GM21367 (cell line): ENCODE measurements around the gene TIPRL.

ENCODE experiments used
- ATAC-seq: cut with Tn5 transposase; IDR thresholded peaks from one replicate; pipeline ENCODE4 v1.9.1; 2021; ENCODE audit not compliant: unreplicated experiment

The TIPRL gene

GRCh38 chr1:168243636-168244212, 65.0 kb downstream of the TIPRL start:
- ATAC-seq, result no peak

- no peak for ATAC-seq
Observed at GRCh38 chr1:168245042-168245441, 66.3 kb downstream of the TIPRL start.

GRCh38 chr1:168246506-168246905, 67.7 kb downstream of the TIPRL start:
- no peak for ATAC-seq
